ENCODE data around the gene ZNF334.

ZNF334 gene

DNA sequence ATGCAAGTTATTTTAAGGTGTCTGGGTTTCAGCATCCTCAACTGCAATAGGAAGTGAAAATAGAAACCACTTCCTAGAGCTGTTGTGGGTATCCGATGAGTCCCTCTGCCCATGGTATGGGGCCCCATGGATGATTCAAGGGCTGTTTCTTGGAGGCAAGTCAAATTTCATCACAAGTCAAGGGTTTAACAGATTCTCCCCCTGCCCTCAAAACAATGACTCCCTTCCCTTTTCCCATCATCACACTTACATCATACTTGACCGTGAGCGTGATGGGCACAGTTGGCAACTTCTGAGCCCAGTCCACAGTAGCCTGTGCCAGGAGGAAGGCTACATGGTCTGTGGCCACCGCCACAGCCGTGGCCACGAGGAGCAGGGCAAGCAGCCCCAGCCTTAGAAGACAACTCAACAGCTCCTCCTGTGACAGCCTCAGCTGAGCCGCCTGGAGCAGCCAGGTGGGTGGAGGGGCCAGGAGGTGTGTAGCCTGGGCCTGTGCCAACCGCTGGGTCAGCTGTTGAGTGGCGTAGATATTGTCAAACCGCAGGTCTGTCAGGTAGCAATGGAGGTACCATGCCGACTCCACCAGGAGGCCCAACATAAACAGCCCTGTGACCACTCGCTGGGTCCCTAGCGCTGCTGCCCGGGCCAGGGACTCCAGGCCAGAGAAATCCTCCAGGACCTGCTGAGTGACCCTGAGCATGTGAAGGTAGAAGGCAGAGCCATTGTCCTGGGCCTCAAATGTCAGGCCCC lies 31.9 kb upstream of the ZNF334 start:
- DNase-seq = peak; percentile 65 to 71

DNA sequence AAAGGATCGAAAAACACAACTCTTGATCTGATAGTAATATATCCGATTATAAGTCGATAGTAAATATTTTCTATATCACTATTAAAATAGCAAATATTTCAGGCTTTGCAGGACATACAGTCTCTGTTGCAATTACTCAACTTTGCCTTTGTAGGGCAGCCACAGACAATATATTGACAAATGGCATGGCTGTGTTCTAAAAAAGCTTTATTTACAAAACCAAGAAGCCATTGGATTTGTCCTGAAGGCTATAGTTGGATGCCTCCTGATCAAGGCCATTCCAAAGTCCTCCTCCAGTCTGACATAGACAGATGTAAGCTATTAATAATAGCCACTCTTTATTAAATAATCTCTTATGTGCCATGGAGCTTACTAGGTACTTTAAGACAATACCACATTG lies 31.2 kb upstream of the ZNF334 start:
- peak in 1 of 2 experiments; percentile 6 for DNase-seq

DNA sequence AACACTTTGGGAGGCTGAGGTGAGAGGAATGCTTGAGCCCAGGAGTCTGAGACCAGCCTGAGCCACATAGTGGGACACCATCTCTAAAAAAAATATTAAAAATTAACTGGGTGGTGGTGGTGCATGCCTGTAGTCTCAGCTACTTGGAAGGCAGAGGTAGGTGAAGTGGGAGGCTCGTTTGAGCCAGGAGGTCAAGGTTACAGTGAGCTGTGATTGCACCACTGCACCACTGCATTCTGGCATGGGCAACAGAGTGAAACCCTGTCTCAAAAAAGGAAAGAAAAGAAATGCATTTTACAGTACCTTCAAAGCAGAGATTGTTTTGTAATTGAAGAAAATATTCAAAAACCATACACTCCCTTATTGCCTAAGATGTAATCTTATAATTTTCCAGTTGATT lies 30.6 kb upstream of the ZNF334 start:
- DNase-seq = no peak

DNA sequence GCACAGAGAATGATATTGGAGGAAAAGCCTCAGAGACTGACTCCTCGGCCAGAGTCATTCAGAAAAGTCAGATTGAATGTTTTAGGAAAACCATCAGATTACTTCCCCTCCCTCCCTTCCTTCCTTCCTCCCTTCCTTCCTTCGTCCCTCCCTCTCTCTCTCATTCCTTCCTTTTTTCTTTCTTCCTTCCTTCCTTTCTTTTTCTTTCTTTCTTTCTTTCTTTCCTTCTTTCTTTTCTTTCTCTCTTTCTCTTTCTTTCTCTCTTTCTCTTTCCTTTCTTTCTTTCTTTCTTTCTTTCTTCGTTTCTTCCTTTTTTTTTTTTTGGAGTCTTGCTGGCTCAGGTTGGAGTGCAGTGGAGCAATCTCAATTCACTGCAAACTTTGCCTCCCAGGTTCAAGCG lies 29.7 kb upstream of the ZNF334 start:
- DNase-seq = no peak

DNA sequence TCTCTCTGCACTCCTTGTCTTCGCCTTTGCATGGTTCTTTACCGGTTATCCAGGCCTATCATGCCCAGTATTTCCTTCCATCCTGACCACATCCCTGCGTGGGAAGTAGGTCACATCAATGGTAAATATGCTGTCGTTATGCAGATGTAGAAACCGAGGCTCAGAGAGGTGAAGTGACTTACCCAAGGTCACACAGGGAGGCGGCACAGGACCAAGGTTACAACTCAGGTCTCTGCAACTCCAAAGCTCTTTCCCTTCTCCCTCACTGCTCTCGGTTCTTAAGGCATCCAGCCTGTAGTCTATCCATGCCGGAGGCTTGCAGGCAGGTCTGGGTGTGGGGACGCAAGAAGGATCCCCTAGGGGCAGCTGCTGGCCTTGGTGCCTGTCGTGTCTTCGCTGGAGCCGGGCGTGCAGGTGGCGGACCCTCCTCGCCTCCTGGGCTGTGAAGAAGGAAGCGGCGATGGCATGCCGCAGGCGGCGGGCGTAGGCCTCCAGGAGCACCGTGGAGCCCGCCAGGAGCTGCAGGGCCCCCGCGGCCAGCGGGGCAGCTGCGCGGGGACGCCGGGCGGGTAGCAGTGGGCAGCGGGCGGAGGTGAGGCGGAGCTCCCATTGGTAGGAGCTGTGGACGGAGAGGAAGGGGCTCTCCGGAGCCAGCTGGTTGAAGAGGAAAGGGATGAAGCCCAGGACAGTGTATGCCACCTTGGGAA lies 28.0 kb upstream of the ZNF334 start:
- DNase-seq = no peak

DNA sequence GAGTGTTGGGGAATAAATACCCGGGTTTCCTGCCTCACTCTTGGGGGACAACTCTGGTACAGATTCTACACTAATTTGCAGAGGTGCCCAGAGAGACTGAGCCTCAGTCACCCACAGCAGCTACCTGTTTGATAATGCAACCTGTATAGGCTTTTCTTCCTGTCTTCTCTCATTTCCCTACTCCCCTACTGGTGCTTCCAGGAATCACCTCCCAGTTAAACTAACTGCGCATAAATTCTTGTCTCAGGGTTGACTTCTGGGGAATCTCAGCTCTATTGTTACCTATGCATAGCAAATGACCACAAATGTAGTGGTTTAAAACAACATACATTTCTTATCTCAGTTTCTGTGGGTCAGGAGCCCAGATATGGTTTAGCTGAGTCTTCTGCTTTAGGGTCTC lies 25.8 kb upstream of the ZNF334 start:
- no peak for DNase-seq

DNA sequence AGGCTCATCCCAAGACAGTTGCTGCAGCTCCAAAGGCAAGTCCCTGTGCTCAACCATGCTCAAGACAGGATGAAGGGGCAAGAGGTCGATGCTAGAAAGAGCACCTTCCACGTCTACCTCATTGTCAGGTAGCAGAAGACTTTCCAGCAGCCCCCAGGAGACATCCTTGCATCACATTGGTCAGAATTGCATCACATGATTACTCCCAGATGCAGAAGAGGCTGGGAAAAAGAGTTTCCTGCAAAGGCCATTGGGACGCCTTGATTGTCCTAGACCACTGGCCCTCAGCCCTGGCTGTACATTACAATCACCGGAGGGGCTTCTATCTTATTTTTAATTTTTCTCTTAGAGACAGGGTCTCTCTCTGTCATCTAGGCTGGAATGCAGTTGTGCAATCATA lies 17.3 kb upstream of the ZNF334 start:
- no peak for DNase-seq

DNA sequence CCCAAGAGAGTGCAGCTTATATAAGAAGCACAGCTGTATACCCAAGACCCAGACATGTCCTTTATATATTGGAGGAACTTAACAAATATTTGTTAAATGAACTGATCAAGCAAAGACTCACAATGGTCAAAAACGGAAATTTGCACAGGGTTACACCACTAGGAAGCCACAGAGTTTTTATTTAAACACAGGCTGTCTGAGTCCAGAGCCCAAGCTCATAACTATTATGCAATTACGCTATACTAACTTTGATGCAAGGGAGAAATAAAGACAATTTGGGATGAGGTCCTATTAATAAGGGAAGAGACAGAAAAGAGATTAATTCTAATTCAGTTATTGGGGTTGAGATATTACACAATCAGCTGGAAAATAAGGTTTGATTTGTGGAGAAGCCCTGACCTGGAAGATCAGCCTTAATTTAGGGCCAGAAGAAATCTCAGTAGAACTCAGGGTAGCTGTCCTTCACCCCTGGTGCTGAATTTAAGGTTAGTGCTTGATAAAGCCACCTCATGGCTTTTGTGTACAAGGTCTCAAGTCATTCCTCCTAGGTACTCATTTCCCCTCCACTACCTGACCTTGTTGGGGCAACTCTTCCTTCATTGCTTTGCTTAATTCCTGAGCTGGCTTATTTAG lies 10.5 kb upstream of the ZNF334 start:
- DNase-seq = peak; percentile 21 to 24

DNA sequence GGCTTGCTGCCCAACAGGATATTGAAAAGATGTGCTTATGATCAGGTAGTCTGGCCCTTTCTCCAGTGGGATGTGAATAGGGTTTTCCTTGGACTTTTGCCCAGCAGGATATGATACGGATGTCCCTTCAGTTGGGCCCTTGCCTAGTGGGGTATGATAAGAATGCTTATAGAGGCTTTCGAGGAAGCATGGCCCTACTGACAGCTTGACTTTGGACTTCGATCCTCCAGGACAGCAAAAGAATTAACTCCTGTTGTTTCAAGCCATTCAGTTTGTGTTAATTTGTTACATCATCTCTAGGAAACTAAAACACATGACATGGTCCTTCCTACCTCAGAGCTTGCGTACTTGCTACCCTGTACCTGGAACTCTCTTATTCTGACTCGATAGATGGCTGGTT lies 9.7 kb upstream of the ZNF334 start:
- no peak for DNase-seq

DNA sequence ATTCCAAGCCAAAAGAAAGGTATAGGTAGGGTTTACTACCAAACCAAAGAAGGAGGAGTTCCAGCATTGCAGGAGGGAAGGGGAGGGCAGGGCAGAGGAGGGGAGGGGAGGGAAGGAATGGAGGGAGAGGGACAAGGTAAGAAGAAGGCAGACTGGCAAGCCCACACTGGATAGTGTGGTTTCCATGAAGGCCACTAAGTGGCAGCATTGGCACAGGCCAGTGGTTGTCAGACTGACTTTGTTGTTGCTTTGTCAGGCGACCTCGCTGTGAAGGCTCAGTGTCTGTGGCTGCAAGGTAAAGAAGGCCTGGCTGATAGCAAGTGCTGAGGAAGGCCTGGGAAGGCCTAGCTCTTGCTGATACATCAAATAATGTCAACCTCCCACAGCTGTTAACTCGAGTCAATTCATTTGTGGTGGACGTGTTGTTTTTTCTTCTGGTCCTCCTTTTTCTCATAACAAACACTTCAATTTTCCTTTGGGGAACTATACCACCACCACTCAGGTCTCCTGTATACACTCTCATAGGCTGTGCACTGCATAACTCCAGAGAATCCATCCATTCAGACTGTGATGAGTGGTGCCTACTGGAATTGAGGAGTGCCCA lies 7.7 kb upstream of the ZNF334 start:
- DNase-seq = peak; percentile 21 to 48

DNA sequence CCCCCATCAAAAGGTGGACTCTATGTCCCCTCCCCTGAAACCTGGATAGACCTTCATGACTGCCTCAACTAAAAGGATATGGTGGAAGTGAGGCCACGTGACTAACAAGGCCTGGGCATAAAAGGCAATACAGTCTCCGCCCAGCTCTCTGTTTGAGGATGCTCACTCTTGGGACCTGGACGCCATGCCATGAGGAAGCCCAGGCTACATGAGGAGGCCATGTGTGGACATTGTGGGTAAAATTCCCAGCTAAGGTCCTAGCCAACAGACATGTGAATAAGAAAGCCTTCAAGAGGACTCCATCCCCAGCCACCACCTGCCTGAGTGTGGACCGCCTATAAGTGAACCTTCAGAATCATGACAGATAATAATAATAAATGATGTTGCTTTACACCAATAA lies 7.2 kb upstream of the ZNF334 start:
- DNase-seq = no peak

DNA sequence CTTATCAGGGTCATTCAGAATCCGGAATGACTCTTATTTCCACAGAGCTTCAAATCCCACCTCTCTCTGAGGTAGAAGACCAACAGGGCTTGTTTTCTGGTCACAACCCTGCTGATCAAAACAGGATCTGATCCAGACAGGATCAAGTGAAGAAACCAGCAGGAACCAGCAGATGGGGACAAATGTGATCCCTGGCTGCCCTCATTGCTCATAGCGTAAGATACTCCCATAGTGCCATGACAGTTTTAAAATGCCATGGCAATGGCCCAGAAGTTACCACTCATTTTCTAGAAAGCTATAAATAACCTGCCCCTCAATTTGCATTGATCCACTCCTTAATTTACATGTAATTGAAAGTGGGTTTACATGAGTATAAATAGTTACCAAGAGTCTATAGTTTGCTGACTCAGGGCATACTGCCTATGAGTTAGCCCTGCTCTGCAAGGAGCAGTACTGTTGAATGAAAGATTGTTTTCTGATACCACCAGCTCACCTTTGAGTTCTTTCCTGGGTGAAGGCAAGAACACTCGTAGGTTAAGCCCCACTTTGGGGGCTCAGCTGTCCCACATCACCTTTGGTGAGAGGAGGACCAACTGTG lies 6.2 kb upstream of the ZNF334 start:
- no peak for DNase-seq

DNA sequence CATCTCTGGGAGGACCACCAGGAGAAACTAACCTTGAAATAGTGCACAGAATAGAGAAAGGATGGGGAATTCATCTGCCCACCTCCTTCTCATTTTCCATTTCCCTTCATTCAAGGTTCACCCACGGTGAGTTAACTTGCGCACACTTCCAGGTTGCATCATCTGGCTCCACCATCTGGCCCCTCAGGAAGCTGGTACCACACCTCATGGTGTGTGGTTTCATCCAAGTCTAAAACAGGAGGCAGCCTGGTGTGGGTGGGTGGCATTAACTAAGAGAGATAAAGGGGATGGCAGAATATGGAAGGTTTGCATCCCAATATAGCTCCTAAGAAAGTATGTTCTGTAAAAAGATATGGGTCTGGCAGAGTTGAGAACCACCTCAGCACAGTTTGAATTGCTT lies 3.8 kb downstream of the ZNF334 start:
- no peak for DNase-seq

DNA sequence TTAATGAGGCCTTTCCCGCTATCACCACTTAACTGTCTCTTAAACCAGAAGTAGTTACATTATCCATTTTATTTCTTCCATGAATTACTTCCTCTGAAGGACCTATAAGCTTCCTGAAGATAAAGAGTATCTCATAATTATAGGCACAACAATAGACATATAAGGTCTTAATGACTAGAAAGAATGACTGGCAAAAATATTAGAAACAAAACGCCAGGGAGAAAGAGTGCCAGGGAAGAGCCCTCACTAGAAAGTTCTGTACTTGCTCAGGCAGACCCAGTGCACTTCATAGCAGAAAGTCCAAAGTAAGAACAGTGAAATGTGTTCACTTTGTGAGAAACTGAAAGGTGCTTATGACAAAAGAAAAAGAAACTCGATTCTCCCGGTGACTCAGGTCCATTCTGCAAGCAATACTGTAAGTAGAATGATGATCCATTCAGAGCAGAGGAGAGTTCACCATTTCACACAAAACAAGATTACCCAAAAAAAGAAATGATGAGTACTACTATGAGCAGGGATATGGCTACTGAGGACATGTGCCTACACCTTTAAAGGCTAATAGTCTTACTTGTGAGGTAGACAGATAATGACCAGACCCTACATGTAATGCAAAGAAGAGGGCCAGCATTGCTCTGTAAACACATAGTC lies 5.5 kb downstream of the ZNF334 start:
- no peak for DNase-seq

DNA sequence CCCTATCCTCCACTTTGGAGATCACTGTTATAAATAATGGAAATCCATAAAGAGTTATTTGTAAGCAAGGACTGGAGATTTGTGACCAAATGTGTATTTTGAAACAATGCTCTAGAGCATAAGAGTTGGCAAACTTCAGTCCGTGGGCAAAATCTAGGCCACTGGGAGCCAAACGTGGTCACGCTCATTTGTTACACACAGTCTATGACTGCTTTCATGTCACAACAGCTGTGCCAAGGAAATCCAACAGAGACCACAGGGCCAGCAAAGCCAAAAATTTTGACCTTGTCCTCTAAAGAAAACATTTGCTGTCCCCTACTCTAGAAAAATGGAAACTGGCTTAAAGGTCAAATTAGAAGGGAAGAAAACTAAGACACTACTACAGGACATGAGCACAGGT lies 7.9 kb downstream of the ZNF334 start:
- DNase-seq = no peak

DNA sequence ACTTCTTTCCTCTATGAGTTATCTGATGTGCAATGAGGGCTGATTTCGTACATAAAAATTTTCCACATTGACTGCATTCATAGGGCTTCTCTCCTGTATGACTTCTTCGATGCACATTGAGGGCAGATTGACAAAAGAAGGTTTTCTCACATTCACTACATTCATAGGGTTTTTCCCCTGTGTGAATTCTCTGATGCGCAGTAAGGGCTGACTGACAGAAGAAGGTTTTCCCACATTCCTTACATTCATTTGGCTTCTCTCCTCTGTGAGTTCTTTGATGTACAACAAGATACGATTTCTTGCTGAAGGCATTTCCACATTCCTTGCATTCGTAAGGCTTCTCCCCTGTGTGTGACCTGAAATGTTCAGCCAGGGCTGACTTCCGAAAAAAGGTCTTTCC lies 11.4 kb downstream of the ZNF334 start:
- no peak for DNase-seq

DNA sequence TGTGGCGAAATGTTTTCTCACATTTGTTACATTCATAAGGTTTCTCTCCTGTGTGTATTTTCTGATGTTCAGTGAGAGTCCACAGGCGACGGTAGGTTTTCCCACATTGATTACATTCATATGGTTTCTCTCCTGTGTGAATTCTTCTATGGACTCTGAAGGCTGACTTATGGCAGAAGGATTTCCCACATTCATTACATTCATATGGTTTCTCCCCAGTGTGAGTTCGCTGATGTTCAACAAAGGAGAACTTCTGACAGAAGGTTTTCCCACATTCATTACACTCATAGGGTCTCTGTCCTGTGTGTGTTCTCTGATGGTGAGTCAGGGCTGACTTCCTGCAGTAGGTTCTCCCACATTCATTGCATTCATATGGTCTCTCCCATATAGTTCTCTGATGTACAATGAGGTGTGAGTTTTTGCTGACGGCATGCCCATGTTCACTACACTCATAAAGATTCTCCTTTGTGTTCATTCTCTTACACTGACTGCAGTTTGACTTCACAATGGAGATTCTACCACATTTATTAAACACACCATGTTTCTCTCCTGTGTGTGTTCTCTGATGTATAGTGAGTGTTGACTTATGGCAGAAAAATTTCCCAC lies 11.9 kb downstream of the ZNF334 start:
- DNase-seq = no peak

DNA sequence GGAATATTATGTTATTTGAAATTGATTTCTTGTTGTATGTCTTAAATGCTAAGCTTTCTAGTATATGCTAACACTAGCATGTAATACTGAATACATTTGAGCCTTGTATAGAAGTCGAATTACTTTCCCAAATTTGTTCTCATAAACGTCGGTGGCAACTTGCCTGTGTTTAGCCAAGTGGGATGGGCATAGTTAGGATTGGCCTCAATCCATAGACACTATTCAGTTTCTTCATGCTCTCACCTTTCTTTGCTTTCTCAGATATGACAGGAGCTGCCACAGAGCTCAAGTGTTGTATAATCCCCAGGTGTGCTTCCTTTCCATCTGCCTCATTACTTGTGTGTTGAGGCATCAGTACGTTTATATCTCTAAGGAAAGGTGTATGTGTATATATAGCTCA lies 19.3 kb downstream of the ZNF334 start:
- no peak for DNase-seq

DNA sequence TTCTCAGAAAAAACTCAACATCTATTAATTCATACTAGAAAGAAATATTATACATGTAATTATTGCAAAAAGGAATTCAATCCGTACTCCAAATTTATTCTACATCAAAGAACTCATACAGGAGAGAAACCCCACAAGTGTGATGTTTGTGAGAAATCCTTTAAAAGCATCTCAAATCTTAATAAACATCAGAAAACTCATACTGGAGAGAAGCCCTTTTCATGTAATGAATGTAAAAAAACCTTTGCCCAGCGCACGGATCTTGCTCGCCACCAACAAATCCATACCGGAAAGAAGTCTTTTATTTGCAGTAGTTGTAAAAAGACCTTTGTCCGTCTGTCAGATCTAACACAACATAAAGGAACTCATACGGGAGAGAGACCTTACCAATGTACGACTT lies 22.0 kb downstream of the ZNF334 start:
- DNase-seq = no peak

DNA sequence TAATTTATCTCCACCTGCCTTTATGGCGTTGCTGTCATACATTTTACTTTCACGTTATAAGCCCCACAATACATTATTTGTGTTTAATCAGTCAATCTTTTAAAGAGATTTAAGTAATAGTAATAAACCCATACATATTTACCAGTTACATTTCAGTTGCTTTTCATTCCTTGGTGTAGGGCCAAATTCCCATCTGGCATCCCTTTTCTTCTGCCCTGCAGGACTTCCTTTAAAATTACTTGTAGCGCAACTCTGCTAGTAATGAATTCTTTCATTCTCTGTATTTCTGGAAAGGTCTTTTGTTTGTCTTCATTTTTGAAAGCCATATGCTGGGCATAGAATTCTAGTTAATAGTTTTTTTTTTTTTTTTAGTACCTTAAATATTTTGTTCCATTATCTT lies 24.9 kb downstream of the ZNF334 start:
- no peak for DNase-seq

DNA sequence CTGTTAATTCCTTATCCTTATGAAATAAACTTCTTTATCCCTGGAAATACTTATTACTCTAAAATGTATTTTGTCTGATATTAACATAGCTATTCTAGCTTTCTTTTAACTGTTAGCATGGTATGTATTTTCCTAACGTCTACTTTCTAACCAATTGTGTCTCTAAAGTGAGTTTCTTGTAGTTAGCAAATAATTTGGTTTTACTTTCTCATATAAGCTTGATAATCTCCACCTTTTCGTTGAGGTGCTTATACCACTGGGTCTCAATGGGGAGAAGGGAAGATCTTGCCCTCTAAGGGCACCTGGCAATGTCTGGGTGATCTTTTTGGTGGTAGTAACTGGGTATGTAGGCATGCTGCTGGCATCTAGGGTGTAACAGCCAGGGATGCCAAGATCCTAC lies 25.7 kb downstream of the ZNF334 start:
- no peak for DNase-seq

DNA sequence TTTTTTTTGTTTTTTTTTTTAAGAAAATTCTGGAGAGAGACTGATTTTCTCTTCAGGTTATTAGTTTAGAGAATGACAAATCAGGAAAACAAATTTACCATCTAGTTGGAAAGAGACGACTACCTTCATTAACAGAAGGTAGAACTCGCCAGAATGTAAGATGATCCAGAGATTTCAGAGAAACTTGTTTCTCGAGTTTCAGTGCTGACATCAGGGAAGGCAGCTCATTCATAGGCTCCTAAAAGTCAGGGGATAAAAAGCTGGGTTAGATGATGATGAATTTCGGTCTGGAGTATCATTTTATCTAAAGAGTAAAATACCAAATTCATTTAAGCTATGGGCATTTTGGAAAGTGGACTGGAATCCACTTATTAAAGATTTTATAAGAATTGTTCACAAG lies 27.9 kb downstream of the ZNF334 start:
- no peak for DNase-seq

DNA sequence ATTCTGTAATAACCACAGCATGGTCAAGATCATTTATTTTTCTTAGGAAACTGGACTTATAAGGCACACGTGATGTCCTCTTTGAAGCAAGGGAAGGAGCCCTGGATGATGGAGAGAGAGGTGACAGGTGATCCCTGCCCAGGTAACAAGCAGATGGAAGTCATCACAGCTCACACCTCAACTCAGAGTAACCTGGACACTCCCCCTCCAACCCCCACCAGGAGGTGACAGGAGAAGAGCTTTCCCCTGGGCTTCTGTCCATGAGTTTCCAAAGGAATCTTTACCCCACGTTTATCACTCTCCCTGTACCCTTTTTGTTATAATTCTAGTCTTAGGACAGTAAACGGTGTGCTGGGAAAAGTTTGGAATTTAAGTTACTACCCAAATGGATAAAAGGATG lies 28.4 kb downstream of the ZNF334 start:
- no peak for DNase-seq

Data from Kasumi-1 (cell line).